Measurements from ENCODE around the gene GRM4.

The GRM4 gene

GRCh38 chr6:34174846-34175399 is 29.0 kb upstream of the GRM4 start:
- no peak overlapping the region for H3K9ac ChIP-seq (ENCODE audit: low read length)
- H3K27ac ChIP-seq (ENCODE audit: low read depth, low read length): no peak overlapping the region
- no peaks in the 10 kb centered on the region for H3K4me1 ChIP-seq (ENCODE audit: control insufficient read depth, insufficient read depth, low read length)
- H3K36me3 ChIP-seq (ENCODE audit: control insufficient read depth, insufficient read depth, low read length): no peaks in the 10 kb centered on the region
- H3K4me3 ChIP-seq (ENCODE audit: low read length): no peak overlapping the region
- H3K27me3 ChIP-seq (ENCODE audit: control insufficient read depth, insufficient read depth, low read length): no peaks in the 10 kb centered on the region

- no peak overlapping the region for H3K4me3 ChIP-seq (ENCODE audit: low read length)
- no peaks in the 10 kb centered on the region for H3K27me3 ChIP-seq (ENCODE audit: control insufficient read depth, insufficient read depth, low read length)
- no peak overlapping the region for H3K27ac ChIP-seq (ENCODE audit: low read depth, low read length)
- H3K4me1 ChIP-seq (ENCODE audit: control insufficient read depth, insufficient read depth, low read length): no peaks in the 10 kb centered on the region
- no peak overlapping the region for H3K9ac ChIP-seq (ENCODE audit: low read length)
- no peaks in the 10 kb centered on the region for H3K36me3 ChIP-seq (ENCODE audit: control insufficient read depth, insufficient read depth, low read length)
These were observed 27.3 kb upstream of the GRM4 start for GRCh38 chr6:34172961-34173775.

DNA sequence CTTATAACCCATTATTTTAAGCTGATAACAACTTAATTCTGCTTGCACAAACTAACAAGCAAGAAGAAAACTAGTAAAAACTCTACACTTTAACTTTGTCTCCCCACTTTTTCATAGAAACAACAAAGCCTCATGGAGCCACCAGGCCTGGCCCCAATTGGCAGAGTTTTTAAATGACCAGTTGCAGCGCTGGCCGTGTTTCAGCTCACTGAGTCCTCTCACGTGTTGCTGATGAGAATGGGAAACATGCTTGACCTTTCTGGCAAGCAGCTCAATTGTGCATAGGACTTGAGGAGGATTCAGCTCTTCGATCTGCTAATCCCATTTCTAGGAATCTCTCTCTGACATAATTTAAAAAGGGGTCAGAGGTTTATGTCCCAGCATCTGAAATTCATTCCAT is 24.5 kb upstream of the GRM4 start:
- Histone ChIP-seq H3K9ac (ENCODE audit: low read length) (no peak overlapping the region), H3K27me3 (ENCODE audit: control insufficient read depth, insufficient read depth, low read length) (no peaks in the 10 kb centered on the region), H3K36me3 (ENCODE audit: control insufficient read depth, insufficient read depth, low read length) (no peaks in the 10 kb centered on the region), H3K4me3 (ENCODE audit: low read length) (no peak overlapping the region), H3K4me1 (ENCODE audit: control insufficient read depth, insufficient read depth, low read length) (no peaks in the 10 kb centered on the region), H3K27ac (ENCODE audit: low read depth, low read length) (no peak overlapping the region)

GRCh38 chr6:34169897-34170296 is 24.0 kb upstream of the GRM4 start:
- H3K4me3 ChIP-seq (ENCODE audit: low read length): no peak overlapping the region
- no peak overlapping the region for H3K27ac ChIP-seq (ENCODE audit: low read depth, low read length)
- no peaks in the 10 kb centered on the region for H3K4me1 ChIP-seq (ENCODE audit: control insufficient read depth, insufficient read depth, low read length)
- no peak overlapping the region for H3K9ac ChIP-seq (ENCODE audit: low read length)
- H3K36me3 ChIP-seq (ENCODE audit: control insufficient read depth, insufficient read depth, low read length): no peaks in the 10 kb centered on the region
- H3K27me3 ChIP-seq (ENCODE audit: control insufficient read depth, insufficient read depth, low read length): no peaks in the 10 kb centered on the region

GRCh38 chr6:34161857-34162515 is 16.1 kb upstream of the GRM4 start:
- H3K4me3 ChIP-seq (ENCODE audit: low read length): no peak overlapping the region
- no peaks in the 10 kb centered on the region for H3K4me1 ChIP-seq (ENCODE audit: control insufficient read depth, insufficient read depth, low read length)
- no peak overlapping the region for H3K27ac ChIP-seq (ENCODE audit: low read depth, low read length)
- H3K36me3 ChIP-seq (ENCODE audit: control insufficient read depth, insufficient read depth, low read length): no peaks in the 10 kb centered on the region
- H3K9ac ChIP-seq (ENCODE audit: low read length): no peak overlapping the region
- H3K27me3 ChIP-seq (ENCODE audit: control insufficient read depth, insufficient read depth, low read length): no peaks in the 10 kb centered on the region

DNA sequence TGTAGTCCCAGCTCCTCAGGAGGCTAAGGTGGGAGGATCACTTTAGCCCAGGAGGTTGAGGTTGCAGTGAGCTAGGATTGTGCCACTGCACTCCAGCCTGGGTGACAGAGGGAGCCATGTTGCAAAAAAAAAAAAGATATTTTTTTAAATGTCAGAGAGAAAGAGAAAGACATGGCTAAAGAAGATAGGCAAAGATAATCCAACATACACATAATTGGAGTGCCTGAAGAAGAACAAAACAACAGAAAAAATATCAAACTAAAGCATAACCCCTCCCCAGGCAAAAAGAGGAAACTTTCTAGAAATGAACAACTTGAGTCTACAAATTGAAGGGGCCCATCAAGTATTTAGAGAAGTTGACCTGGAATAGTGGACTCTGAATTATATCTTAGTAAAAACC is 14.0 kb upstream of the GRM4 start:
- H3K4me1 ChIP-seq (ENCODE audit: control insufficient read depth, insufficient read depth, low read length): no peaks in the 10 kb centered on the region
- H3K4me3 ChIP-seq (ENCODE audit: low read length): no peak overlapping the region
- H3K9ac ChIP-seq (ENCODE audit: low read length): no peak overlapping the region
- H3K36me3 ChIP-seq (ENCODE audit: control insufficient read depth, insufficient read depth, low read length): no peaks in the 10 kb centered on the region
- no peak overlapping the region for H3K27ac ChIP-seq (ENCODE audit: low read depth, low read length)
- peaks cover 3% of the 10 kb centered on the region for H3K27me3 ChIP-seq (ENCODE audit: control insufficient read depth, insufficient read depth, low read length)

DNA sequence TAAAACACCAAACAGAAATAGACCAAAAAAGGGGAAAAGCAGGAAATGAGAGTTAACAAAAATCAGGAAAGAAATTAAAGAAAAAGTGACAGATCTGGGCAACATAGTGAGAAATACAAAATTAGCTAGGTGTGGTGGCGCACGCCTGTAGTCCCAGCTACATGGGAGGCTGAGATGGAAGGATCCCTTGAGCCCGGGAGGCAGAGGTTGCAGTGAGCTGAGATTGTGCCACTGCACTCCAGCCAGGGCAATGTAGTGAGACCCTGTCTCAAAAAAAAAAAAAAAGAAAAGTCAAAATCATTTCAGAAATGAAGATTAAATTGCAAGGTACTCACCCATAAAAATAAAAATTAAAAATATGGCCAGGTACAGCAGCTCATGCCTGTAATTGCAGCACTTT is 13.0 kb upstream of the GRM4 start:
- Histone ChIP-seq H3K27ac (ENCODE audit: low read depth, low read length) (no peak overlapping the region), H3K9ac (ENCODE audit: low read length) (no peak overlapping the region), H3K27me3 (ENCODE audit: control insufficient read depth, insufficient read depth, low read length) (peaks cover 9% of the 10 kb centered on the region), H3K4me3 (ENCODE audit: low read length) (no peak overlapping the region), H3K36me3 (ENCODE audit: control insufficient read depth, insufficient read depth, low read length) (no peaks in the 10 kb centered on the region), H3K4me1 (ENCODE audit: control insufficient read depth, insufficient read depth, low read length) (no peaks in the 10 kb centered on the region)

DNA sequence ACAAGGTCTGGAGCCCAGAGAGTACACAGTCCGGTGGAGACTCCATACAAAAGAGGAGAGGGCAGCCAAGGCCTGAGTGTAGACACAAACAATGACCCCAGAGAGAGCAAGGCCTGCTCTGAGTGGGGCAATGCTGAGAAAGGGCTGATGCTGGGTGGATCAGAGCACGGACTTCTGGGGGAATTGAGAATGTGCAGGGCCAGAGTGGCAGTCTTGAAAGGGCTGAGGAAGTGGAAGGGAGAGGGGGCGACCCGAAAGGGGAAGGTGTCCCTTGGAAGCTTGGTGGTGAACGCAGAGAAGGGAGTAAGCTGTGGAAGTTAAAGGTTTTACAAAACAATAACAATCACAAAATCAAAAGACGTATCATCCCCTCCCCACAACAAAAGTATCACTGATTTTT is 12.0 kb upstream of the GRM4 start:
- H3K4me1 ChIP-seq (ENCODE audit: control insufficient read depth, insufficient read depth, low read length): no peaks in the 10 kb centered on the region
- H3K4me3 ChIP-seq (ENCODE audit: low read length): no peak overlapping the region
- no peaks in the 10 kb centered on the region for H3K36me3 ChIP-seq (ENCODE audit: control insufficient read depth, insufficient read depth, low read length)
- no peak overlapping the region for H3K27ac ChIP-seq (ENCODE audit: low read depth, low read length)
- peaks cover 12% of the 10 kb centered on the region for H3K27me3 ChIP-seq (ENCODE audit: control insufficient read depth, insufficient read depth, low read length)
- no peak overlapping the region for H3K9ac ChIP-seq (ENCODE audit: low read length)

DNA sequence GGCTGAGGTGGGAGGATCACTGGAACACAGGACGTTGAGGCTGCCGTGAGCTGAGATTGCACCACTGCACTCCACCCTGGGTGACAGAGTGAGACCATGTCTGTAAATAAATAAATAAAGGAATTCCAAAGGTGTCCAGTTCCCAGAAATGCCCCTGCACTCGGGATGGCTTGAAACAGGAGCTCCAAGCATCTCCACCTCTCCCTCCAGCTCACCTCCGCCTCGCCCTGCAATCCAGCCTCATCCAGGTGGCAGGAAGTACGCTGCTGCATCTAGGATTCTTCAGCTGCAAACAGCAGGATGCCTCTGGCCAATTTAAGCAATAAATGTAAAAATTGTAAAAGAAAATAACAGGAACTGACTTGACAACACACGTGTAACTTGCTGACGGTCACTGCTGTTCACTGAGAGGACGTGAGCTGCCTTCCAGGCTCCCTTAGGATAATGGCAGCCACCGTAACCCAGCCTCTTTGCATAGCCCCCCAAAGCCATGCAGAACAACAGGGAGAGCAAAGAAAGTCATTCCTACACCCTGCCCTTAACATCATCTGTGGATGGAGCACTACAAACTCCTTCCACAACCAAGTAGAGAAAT is 11.4 kb upstream of the GRM4 start:
- Histone ChIP-seq H3K4me3 (ENCODE audit: low read length) (no peak overlapping the region), H3K27ac (ENCODE audit: low read depth, low read length) (no peak overlapping the region), H3K27me3 (ENCODE audit: control insufficient read depth, insufficient read depth, low read length) (peaks cover 12% of the 10 kb centered on the region), H3K36me3 (ENCODE audit: control insufficient read depth, insufficient read depth, low read length) (no peaks in the 10 kb centered on the region), H3K4me1 (ENCODE audit: control insufficient read depth, insufficient read depth, low read length) (no peaks in the 10 kb centered on the region), H3K9ac (ENCODE audit: low read length) (no peak overlapping the region)

DNA sequence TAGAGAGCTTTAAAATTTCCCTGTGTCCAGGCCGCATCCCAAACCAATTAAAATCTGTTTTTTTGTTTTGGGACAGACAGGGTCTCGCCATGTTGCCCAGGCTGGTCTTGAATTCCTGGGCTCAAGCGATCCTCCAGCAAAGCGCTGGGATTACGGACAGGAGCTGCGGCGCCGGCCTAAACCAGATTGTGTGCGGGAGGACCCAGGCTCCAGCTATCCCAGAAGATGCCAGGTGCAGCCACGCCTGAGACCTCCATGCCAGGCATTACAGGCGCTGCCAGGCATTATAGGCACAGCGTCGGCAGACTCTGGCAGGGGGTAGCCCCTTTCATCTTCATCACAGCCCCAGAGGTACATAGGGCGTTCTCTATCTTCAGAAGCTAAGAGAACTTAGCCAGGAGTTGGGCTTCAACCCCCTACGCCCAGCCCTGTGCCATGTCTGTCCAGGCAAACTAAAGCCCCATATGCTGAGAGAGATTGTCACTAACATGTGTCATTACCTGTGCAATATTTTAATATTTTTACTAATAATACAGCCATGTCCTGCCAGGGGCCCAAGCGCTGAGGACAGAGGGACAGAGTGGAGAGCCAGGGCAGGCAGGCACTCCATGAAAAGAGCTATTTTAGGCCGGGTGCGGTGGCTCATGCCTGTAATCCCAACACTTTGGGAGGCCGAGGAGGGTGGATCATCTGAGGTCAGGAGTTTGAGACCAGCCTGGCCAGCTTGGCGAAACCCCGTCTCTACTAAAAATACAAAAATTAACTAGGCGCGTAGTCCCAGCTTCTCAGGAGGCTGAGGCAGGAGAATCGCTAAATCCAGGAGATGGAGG is 9.8 kb upstream of the GRM4 start:
- H3K27me3 ChIP-seq (ENCODE audit: control insufficient read depth, insufficient read depth, low read length): peaks cover 22% of the 10 kb centered on the region
- no peak overlapping the region for H3K4me3 ChIP-seq (ENCODE audit: low read length)
- H3K36me3 ChIP-seq (ENCODE audit: control insufficient read depth, insufficient read depth, low read length): no peaks in the 10 kb centered on the region

DNA sequence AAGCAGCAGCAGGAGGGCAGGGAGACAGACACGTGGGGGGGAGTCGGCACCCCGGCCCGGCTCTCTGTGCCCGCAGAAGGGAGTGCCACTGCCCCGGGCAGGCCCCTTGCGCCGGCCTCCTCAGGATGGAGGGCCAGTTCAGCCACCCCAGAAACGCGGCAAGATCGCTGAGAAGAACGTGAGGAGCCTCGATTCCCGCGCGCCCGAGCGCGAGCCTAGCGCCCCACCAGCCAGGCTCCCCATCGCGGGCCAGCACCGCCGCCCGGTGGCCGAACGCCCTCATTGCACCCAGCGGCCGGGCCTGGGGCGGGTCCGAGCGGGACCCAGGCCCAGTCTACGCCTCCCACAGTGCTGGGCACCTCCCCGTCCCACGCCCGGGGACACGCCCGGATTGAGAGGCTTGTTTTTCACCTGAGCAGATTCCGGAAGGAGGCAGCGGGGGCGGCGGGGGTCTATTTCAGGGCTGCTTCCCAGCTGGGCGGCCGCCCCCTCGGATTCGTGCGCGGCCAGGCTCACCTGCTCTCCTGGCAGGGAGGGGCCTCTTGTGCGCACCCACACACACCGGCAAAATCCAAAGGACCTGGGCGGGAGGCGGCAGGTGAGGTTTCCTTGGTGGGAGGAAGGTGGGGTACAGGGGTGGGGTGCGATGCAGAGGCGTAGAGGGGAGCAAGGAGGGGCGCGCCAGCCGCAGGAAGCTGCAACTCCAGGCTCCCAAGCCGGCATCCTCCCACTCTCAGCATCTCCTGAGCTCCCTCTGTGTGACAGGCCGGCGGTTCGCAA is 9.0 kb upstream of the GRM4 start:
- H3K4me3 ChIP-seq (ENCODE audit: low read length): peak overlapping the region; percentile 49
- H3K27me3 ChIP-seq (ENCODE audit: control insufficient read depth, insufficient read depth, low read length): peaks cover 27% of the 10 kb centered on the region
- H3K27ac ChIP-seq (ENCODE audit: low read depth, low read length): no peak overlapping the region
- no peaks in the 10 kb centered on the region for H3K36me3 ChIP-seq (ENCODE audit: control insufficient read depth, insufficient read depth, low read length)
- H3K9ac ChIP-seq (ENCODE audit: low read length): no peak overlapping the region
- no peaks in the 10 kb centered on the region for H3K4me1 ChIP-seq (ENCODE audit: control insufficient read depth, insufficient read depth, low read length)

More for the DNA sequence above, 9.8 kb upstream of the GRM4 start:
- Histone ChIP-seq H3K27ac (ENCODE audit: low read depth, low read length) (no peak overlapping the region), H3K4me1 (ENCODE audit: control insufficient read depth, insufficient read depth, low read length) (no peaks in the 10 kb centered on the region), H3K9ac (ENCODE audit: low read length) (no peak overlapping the region)
